Subcutaneous adipose tissue (tissue), 4 donors: ENCODE results near the gene IL22RA1. TPM values are rescaled to one million over a fixed set of nuclear protein-coding genes. Genes with fewer than 3 reads are reported as not detected.

Experiments used
- total RNA-seq, 4 donors: library from RNA; depleted of rRNA; stranded (reverse); fragments of >200 nt; gene quantifications; one replicate each; pipeline ENCODE4 v1.1.0, GENCODE V29; 2016
- TF ChIP-seq, protein P1 (sequence below): fragments of 450-650 bp; IDR thresholded peaks from one replicate; pipeline ENCODE4 v1.5.1; 2016; ENCODE audit warnings: low read depth, mild to moderate bottlenecking, control low read depth, antibody characterized with exemption, moderate library complexity

Gene IL22RA1
- total RNA-seq, 4 donors from 2014 or later: 0.19 TPM; not detected in 3

DNA sequence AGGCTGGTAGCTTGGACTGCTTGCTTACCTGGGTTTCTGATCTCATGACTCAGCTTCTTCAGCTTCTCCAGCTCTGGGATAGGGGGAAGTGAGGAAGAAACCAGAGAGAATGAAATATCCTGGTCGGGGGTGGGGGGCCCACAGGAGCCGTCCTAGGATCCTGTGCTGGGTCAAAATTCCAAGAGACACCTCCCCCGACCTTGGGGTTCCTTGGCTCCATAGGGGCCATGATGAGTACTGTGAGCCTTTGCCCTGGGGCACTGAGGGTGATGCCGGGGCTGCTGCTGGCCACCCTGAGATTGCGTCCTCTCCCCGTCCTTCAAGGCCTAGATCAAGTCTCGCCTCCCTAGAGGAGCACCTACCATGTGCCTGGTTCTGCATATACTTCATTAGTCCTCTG is 71.0 kb downstream of the IL22RA1 start:
- TF ChIP-seq, protein P1, sequence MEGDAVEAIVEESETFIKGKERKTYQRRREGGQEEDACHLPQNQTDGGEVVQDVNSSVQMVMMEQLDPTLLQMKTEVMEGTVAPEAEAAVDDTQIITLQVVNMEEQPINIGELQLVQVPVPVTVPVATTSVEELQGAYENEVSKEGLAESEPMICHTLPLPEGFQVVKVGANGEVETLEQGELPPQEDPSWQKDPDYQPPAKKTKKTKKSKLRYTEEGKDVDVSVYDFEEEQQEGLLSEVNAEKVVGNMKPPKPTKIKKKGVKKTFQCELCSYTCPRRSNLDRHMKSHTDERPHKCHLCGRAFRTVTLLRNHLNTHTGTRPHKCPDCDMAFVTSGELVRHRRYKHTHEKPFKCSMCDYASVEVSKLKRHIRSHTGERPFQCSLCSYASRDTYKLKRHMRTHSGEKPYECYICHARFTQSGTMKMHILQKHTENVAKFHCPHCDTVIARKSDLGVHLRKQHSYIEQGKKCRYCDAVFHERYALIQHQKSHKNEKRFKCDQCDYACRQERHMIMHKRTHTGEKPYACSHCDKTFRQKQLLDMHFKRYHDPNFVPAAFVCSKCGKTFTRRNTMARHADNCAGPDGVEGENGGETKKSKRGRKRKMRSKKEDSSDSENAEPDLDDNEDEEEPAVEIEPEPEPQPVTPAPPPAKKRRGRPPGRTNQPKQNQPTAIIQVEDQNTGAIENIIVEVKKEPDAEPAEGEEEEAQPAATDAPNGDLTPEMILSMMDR: no peak

DNA sequence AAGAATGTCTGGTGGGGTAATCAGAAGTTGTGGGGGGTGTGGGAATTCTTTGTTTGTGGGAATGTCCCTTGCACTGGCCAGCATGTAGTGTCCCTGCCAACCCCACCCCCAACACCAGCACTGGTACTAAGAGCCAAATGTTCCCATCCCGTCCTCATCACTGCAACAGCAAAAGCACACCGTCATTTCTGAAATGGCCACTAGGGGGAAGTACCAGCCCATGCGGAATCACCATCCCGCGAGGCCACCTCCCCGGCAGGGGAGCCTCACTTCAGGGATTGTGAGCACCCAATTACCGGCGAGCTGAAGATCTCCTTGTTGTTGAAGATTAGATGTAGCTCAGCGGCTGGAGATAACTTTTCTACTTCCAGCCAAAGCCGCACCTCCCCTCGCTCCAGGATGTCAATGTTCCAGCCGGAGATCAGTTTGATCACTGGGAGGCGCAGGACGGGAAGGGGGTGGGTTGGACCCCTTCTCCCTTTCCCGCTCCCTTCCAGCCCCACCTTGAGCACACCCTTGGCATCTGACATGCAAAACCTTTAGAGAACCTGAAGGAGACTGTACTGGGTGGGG is 72.0 kb downstream of the IL22RA1 start:
- TF ChIP-seq, protein P1: no peak

DNA sequence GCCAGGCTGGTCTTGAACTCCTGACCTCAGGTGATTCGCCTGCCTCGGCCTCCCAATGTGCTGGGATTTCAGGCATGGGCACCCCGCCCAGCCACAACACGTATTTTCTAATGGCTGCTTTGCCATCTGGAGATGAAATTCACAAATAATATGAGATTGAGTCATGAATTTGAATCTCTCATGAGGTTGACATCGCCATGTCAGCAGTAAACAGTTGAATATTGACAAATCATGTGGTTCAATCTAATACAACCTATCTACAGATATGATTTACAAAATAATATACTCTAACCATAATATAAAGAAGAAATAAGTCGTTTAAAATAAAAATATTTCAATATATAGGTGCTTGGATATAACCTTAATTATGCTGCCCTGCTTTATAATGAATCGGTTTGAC is 73.1 kb downstream of the IL22RA1 start:
- TF ChIP-seq, protein P1: no peak

Other genes with a start within 250 kb of the IL22RA1 start
- under 1 TPM in 1 of 4 donors, not detected in 3; under 0.01 TPM for gene CNR2, start 229.8 kb downstream of the IL22RA1 start, total RNA-seq
- gene PNRC2, start 183.3 kb downstream of the IL22RA1 start, total RNA-seq: 100 to 1,000 TPM in 3 of 4 donors, 10 to 100 TPM in 1; 90.0 to 118 (median 110) TPM
- 10 to 100 TPM; 75.1 to 97.5 (median 77.3) TPM for gene SRSF10, start 162.8 kb downstream of the IL22RA1 start, total RNA-seq
- gene MYOM3, start 31.0 kb downstream of the IL22RA1 start, total RNA-seq: under 1 TPM in 3 of 4 donors, not detected in 1; 0.17 to 0.94 (median 0.44) TPM
- gene IFNLR1, start 44.1 kb upstream of the IL22RA1 start, total RNA-seq: 1 to 10 TPM in 1 of 4 donors, under 1 TPM in 2, not detected in 1; 0.22 to 6.1 (median 0.49) TPM
- not detected for gene GRHL3, start 176.2 kb upstream of the IL22RA1 start, total RNA-seq